Stomach smooth muscle (tissue), 2 donors: ENCODE results near the gene AP2S1.

ENCODE experiments used
- H3K27ac ChIP-seq: one replicate; pipeline ENCODE4 v1.7.0; 2013; ENCODE audit warnings: mild to moderate bottlenecking, low read length, inconsistent platforms
- H3K27me3 ChIP-seq, 2 donors: one replicate each; pipeline ENCODE4 v1.7.0; 2013; ENCODE audit warnings: low read length in 2 of 2; ENCODE audit not compliant: insufficient read depth in 2 of 2, control insufficient read depth in 1 of 2
- H3K36me3 ChIP-seq, 2 donors: one replicate each; pipeline ENCODE4 v1.7.0; 2013; ENCODE audit warnings: low read length in 2 of 2; ENCODE audit not compliant: control insufficient read depth in 2 of 2, insufficient read depth in 2 of 2
- H3K4me1 ChIP-seq: one replicate; pipeline ENCODE4 v1.7.0; 2013; ENCODE audit warnings: low read length; ENCODE audit not compliant: control insufficient read depth, insufficient read depth
- H3K4me3 ChIP-seq, 2 donors: one replicate each; pipeline ENCODE4 v1.7.0; 2013; ENCODE audit warnings: low read length in 2 of 2
- H3K9ac ChIP-seq, 2 donors: one replicate each; pipeline ENCODE4 v1.7.0; 2013; ENCODE audit warnings: low read length in 2 of 2, mild to moderate bottlenecking in 1 of 2
- H3K9me3 ChIP-seq, 2 donors: one replicate each; pipeline ENCODE4 v1.7.0; 2013; ENCODE audit warnings: low read length in 2 of 2; ENCODE audit not compliant: control insufficient read depth in 2 of 2
- donor health status: healthy.
- donor health status: Pancreatic carcinoma.

Gene AP2S1

DNA sequence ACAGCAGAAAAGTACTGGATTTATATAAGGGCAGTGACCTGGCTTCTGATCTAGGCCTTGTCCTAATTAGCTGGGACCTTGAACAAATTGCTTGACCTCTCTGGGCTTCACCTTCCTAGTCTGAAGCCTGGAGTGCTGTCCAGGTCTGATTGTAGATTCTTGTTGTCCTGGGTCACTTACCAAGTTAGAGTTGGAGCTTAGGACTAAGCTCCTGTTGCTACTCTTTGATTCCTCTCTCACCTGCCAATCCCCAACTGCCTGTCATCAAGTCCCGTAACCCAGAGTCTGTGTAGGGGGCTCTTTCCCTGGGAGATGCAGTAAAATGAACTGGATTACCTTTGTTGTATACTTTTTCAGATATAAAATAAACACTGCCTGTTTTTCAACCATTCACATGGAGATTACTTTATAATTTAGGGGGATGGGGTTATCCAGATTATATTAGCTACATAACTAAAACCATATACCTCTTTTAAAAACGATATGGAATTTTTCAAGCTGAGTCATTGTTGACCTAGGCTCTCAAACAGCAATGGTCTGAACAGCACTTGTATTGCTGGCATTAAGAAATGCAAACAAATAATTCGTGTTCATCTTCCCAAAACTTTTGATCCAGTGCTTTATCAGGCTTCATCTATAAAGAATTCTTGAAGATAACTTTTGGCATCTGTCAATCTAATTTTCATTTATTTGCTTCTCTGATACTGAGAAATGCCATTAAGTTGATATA is 15.9 kb upstream of the AP2S1 start:
- Histone ChIP-seq H3K9me3 (no peaks in the 10 kb centered on the region), H3K4me3 (no peak overlapping the region), H3K9ac (no peak overlapping the region), H3K4me1 (peaks cover 39% of the 10 kb centered on the region), H3K36me3 (no peaks in the 10 kb centered on the region), H3K27ac (no peak overlapping the region), H3K27me3 (no peaks in the 10 kb centered on the region)

DNA sequence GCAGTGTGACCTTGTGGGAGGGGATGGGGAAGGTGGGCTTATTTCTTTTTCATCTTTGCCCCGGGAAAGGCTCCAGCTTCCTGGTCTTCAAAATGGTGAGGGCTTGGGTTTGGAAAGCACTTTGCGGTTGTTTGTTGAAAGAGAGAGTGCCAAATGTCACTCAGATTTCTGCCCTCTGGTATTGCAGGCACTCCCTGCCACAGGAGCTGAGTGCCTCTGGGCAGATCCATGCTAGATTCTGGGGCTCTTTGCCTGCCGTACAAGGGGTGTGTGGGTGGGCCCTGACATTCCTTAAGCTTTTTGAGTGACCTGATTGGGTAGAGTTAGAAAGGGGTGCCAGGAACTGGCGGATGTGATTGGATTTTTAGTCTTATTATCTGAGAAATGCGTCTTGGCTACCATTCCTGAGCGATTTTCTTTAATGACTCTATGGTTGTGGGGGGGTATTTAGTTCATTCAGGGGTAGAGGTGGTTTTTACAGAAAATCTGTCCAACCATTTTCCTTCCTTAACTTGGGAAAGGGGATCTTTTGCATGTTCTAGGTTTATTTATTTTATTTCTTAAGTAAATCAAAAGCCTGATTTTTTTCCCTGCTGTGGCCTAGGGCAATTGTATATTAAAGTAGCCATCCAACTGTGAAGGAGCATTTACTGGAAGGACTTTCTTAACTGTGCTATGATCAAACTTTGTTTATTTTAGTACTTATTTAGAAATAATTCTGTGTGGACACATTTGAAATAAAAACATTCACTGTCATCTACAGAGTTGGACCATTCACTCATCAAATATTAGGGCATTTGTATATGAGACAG is 13.4 kb upstream of the AP2S1 start:
- Histone ChIP-seq H3K36me3 (no peaks in the 10 kb centered on the region), H3K27ac (peak overlapping the region; percentile 69), H3K27me3 (no peaks in the 10 kb centered on the region), H3K4me1 (peaks cover 49% of the 10 kb centered on the region), H3K9ac (peak overlapping the region in 1 of 2 donors; percentile 36), H3K4me3 (peak overlapping the region in 1 of 2 donors; percentile 80), H3K9me3 (no peaks in the 10 kb centered on the region)

DNA sequence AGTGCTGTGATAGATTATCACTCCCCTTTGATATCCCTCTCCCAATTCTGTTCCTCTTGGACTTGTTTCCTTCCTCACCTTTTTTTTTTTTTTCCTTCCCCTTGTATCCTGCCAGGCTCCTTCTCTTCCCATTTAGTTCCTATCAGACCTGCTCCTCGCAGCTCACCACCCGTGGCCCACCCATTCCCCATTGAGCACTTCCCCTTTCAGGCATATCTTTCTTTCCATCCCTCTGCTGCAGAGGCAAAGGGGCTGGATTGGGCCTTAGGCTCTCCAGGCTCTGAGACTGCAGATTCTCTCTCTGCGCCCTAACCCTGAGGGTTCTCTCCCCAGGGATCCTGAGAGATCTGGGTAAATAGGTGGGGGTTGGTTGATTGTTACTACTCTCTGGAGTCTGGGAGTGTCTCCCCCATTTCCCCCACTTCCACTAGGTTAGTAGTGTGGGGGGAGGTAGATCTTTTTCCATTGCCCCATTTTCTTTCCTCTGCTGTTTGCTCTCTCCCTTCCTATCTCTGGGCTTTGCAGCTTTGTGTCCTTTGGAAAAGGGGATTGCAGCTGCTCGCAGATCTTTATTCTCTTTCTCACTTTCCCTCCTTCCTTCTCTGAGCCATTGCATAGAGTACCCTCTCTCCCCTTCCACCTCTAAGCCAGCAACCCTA is 12.5 kb upstream of the AP2S1 start:
- Histone ChIP-seq H3K27me3 (no peaks in the 10 kb centered on the region), H3K4me3 (peak overlapping the region in 1 of 2 donors; percentile 80), H3K9me3 (no peaks in the 10 kb centered on the region), H3K9ac (peak overlapping the region; percentile 29 to 55), H3K36me3 (no peaks in the 10 kb centered on the region), H3K4me1 (peaks cover 49% of the 10 kb centered on the region), H3K27ac (peak overlapping the region; percentile 69)

DNA sequence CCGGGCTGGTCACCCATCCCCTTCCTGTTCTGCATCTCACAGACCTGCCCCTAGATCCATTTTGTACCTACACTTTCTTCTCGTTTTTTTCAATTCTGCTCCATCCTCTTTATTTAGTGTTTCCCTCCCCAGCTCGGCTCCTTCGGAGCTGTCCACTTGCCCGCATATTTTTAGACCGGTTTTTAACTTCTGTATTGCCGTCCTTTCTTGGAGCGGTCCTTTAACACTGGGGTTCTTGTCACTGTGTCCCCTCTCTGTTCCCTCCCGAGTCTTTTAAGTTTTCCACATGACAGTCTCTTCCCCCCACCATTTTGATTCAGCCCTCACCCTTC is 11.8 kb upstream of the AP2S1 start:
- H3K4me1 ChIP-seq, result peaks cover 49% of the 10 kb centered on the region
- H3K9me3 ChIP-seq, result no peaks in the 10 kb centered on the region
- peak overlapping the region; percentile 76 to 80 for H3K4me3 ChIP-seq
- peak overlapping the region; percentile 55 to 64 for H3K9ac ChIP-seq
- H3K36me3 ChIP-seq, result no peaks in the 10 kb centered on the region
- H3K27ac ChIP-seq, result peak overlapping the region; percentile 69
- H3K27me3 ChIP-seq, result no peaks in the 10 kb centered on the region

DNA sequence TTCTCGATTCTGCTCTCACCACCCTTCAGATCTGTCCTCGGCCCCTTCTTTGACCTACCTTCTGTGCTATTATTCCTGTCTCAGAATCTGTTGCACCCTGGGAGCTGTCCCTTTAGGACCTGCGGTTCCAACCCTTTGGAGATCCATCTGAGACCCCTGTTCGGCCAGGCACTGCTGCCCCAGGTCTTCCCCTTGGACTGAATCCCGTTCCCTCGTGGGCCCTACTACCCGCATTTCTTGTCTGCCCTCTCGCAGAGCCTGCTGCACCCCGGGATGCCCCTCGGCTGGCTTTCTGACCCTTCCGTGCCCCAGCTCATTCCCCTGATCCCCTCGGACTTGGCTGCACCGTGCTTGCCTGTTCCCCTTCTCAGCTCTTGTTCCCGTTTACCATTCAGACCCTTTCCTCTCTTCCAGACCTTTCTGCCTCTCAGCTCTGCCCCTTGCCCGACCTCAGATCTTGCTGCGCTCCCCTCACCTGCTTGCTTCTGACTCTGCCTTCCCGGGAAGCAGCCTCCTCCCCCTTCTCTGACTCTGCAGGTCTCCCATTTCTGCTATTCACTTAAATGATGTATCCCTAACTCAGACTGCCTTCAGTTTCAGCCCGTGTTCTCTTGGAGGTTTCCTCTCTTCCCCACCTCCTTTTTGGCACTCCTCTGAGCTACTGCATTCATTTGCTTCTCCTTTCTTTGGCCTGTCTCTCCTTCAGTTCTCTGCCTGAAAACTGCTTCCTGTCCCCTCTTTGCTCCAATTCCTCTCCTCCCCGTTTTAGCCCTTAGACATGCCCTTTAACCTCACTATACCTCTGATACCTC is 11.3 kb upstream of the AP2S1 start:
- Histone ChIP-seq H3K4me1 (peaks cover 49% of the 10 kb centered on the region), H3K9ac (peak overlapping the region; percentile 55 to 64), H3K9me3 (no peaks in the 10 kb centered on the region), H3K4me3 (peak overlapping the region; percentile 76 to 80), H3K36me3 (no peaks in the 10 kb centered on the region), H3K27ac (peak overlapping the region; percentile 69), H3K27me3 (no peaks in the 10 kb centered on the region)

- H3K36me3 ChIP-seq, result no peaks in the 10 kb centered on the region
- peak within 1 kb of the TSS; percentile 78 to 80 for H3K9ac ChIP-seq
- no peaks in the 10 kb centered on the region for H3K9me3 ChIP-seq
- H3K27me3 ChIP-seq, result no peaks in the 10 kb centered on the region
- H3K4me1 ChIP-seq, result peaks cover 54% of the 10 kb centered on the region
- H3K4me3 ChIP-seq, result peak within 1 kb of the TSS; percentile 85 to 86
- H3K27ac ChIP-seq, result peak within 1 kb of the TSS; percentile 87
Observed at GRCh38 chr19:46860846-46861690, 10.4 kb upstream of the AP2S1 start, which contains the start of gene ARHGAP35. Gene ARHGAP35, plus strand, starts transcription at chr19:46860997. Its CDS starts 57,679 bp downstream, at chr19:46918676.

DNA sequence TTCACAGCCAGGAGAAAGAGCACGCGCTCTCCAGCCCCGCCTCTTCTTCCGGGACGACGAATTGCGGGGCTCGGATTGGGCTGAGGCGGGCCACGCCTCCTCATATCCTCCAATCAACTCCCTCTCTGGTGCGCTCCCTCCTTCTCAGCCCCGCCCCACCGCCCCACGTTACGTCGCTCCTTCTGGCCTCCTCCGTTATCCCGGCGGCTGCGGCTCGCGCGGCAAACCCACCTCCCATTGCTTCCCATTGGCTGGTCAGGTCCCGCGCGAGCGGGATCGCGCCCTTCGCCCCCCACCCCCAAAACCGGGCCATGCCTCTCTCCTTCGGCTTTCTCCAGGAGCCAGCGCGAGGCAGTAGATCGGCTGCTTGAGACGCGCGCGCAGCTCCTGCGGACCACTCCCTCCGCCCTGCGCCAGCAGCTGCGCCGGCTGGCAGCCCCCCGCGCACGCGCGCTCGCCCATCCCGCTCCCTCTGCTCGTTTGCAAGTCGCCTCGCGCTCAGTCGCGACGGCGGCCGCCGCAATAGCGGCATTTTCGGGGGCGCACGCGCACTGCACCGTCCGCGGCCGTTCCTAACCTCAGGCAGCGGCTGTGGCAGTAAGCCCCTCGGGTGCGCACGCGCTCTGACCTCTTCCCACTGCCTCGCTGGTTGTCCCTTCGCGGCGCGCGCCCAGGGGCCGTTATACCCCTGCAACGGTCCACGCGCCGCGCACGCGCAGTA is 9.6 kb upstream of the AP2S1 start:
- H3K9ac ChIP-seq, result peak overlapping the region; percentile 78 to 80
- no peaks in the 10 kb centered on the region for H3K9me3 ChIP-seq
- H3K4me3 ChIP-seq, result peak overlapping the region; percentile 85 to 86
- H3K27me3 ChIP-seq, result no peaks in the 10 kb centered on the region
- peaks cover 58% of the 10 kb centered on the region for H3K4me1 ChIP-seq
- H3K27ac ChIP-seq, result peak overlapping the region; percentile 87
- H3K36me3 ChIP-seq, result no peaks in the 10 kb centered on the region

- H3K27ac ChIP-seq, result peak overlapping the region; percentile 87
- peak overlapping the region; percentile 47 to 86 for H3K4me3 ChIP-seq
- no peaks in the 10 kb centered on the region for H3K27me3 ChIP-seq
- H3K9me3 ChIP-seq, result no peaks in the 10 kb centered on the region
- no peak overlapping the region for H3K9ac ChIP-seq
- H3K4me1 ChIP-seq, result peaks cover 52% of the 10 kb centered on the region
- no peaks in the 10 kb centered on the region for H3K36me3 ChIP-seq
Observed at GRCh38 chr19:46859637-46860124, 9.0 kb upstream of the AP2S1 start.
